HL-60/S4 (cell line): Measurements from ENCODE around the gene MAP2K7.
"Not testable (repeated sequence)": the region's sequence is repeated elsewhere in the genome, so short reads cannot be mapped to it uniquely, and the experiment has no call there.

Source experiments
- in situ Hi-C: fragments of 300-500 bp; cut with MboI; formaldehyde crosslinking; loops from 2 replicates; pipeline ENCODE4 v1.14.3; 2022; ENCODE audit warnings: low sequenced_read_pairs

The MAP2K7 gene

DNA sequence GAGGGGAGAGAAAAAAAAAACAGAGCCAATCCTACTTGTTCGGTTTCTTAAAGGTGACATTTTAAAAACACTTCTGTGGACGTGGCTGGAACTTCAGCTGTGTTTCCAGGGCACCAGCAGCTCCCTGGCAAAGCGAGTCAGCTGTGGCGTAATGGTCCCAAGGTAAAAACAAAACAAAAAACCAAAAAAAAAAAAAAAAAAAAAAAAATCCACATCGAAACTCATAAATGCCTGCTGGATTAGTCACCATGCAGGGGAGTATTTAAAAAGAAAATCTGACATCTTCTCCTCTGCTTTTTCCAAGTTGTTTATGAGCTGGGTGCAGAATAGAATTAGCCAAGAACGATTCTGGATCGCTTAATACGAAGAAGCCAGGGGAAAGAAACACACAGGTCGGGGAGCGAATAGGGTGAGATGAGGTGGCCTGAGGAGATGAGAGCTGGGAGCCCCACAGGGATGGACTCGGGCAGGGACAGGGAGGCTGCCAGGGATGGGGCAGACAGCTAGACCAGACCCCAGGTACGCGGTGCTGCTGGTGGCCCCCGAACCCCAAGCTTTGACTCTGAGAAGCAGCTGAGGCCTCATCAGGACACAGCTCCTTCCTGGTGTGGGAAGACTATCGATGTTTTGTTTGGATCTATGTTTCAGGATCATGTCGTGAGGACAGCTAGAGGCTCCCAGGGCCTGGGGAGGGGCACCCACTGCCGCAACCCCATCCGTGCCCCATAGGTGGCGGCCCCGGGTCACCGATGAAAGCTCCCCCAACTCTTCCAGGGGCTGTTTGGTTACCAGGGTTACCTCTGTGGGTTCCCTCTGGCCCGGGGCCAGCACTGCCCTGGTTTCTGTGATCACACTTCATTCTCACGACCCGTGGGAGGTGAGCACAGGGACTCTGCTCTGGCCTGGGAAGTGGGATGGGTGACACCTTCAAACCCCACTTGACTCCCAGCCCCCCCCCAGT is 25.3 kb downstream of the MAP2K7 start:
- in situ Hi-C loops, result no loop called here

DNA sequence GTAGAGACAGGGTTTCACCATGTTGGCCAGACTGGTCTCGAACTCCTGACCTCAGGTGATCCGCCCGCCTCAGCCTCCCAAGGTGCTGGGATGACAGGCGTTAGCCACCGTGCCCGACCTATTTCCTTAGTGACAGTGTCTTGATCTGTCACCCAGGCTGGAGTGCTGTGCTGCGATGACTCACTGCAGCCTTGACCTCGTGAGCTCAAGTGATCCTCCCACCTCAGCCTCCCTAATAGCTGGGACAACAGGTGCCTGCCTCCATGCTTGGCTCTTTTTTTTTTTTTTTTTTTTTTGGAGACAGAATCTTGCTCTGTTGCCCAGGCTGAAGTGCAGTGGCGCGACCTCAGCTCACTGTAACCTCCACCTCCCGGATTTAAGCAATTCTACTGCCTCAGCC is 26.4 kb downstream of the MAP2K7 start:
- in situ Hi-C loops, result not testable (repeated sequence)

DNA sequence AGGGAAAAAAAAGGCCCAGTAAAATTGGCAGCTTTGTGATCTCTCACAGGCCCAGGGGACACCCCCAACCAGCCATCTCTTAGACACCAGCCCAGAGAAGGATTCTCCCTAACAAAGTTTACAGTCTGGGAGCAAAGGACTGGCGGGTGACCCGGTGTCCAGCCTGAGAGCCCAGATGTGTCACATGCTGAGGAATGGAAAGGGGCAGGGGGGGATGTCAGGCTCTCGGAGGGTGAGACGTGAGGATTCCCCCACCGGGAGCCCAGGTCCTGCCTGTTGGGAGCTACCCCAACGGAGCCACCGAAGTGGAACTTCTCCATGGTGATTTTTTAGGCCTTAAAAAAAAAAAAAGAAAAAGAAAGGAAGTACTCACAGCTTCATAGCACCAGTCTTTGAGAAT is 27.1 kb downstream of the MAP2K7 start:
- in situ Hi-C loops, result no loop called here

DNA sequence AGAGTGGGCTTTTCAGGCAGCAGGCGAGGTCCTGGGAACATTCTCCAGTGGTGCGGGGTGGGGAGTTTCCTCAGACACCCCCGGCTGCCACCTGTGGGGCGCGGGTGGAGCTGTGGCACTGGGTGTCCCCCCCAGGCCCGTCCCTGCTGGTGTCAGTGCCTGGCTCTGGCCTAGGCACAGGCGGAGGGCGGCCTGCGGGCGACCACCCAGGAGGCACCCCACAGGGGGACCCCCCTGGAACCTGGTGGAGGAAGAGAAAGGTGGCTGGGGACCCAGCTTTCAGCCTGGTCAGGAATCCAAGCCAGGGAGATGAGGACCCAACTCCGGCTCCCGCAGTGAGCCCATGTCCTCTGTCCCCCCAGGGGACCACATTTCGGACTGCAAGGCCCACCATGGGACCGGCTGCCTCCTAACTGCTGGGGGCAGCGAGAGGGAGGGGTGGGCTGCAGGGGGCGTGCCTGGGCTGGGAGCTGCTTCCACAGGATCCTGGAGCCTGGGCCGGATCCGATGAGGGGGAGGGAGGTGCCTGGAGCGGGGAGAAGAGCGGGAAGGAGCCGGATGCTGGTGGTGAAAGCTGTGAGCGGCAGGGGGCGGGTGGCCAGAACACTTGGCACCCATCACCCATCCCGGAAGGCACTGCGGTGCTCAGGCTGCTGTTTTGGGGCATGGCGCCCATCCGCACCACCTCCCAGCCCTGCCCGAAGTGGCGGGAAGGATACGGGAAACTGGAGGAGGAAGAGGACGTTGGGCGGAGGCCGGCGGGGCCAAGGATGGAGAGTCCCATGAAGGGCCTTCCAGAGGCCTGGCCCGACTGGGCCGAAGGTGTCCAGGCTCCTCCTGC is 27.8 kb downstream of the MAP2K7 start:
- in situ Hi-C loops, result no loop called here

DNA sequence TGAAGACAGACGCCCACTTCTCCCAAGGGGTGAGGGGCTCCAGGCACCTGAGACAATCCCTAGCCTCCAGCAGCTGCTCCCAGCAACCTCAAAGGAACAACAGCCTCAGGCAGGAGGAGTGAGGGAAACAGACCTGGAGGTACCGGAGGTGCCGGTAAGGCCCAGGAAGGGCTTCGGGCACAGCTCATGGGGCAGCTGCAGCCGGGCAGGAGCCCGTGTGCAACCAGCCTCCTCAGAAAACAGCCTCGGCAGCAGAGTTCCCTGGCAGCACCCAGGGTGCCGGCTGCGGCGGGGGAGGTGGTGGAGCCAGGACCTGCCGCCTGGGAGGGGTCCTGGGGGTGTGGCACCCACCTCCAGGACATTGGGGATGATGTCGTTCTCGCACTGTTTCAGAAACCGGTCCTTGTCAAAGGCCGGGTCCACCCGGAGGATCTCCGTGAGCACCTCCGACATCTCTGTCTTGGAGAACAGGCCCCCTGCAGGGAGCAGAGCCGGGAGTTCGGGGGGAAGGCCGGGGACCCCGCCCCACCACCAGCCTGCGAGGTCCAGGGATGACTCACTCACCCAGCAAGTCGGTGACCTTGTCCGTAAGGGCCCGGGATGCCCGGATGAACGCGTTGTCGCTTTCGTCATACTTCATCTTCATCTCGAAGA is 28.7 kb downstream of the MAP2K7 start:
- in situ Hi-C loops, result no loop called here

DNA sequence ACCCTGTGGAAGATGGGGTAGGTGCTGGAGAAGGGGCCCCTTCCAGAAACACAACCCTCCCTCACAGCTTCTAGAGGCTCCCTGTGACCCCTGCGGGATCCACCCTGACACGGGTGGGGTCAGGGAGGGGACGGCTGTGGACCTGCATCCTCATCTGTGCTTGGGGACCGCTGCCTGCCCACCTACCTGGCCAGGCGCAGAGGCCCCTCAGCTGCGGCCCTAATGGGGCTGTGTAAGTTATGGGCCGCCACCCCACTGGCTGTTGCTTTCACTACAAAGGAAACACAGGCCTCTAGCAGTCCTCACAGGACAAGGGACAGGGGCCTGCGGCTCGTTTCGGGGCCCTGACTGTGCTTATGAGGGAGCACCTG is 29.2 kb downstream of the MAP2K7 start:
- in situ Hi-C loops, result no loop called here

DNA sequence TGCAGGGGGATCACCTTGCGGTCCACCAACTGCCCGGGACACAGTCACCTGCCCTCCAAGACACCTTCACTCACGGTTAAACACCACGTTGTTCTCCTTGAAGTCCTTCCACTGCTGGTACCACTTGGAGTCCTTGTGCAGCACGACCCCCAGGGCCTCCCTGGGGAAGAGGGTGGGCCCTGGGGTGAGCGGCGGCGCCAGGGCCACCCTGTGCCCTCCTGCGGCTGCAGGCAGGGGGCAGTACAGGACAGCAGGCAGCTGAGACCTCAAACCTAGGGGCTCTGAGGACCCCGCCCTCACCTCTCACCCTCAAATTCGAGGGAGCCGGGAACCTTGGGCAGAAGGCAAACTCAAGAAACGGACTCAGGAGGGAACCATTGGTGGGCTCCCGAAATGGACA is 29.7 kb downstream of the MAP2K7 start:
- in situ Hi-C loops, result no loop called here

DNA sequence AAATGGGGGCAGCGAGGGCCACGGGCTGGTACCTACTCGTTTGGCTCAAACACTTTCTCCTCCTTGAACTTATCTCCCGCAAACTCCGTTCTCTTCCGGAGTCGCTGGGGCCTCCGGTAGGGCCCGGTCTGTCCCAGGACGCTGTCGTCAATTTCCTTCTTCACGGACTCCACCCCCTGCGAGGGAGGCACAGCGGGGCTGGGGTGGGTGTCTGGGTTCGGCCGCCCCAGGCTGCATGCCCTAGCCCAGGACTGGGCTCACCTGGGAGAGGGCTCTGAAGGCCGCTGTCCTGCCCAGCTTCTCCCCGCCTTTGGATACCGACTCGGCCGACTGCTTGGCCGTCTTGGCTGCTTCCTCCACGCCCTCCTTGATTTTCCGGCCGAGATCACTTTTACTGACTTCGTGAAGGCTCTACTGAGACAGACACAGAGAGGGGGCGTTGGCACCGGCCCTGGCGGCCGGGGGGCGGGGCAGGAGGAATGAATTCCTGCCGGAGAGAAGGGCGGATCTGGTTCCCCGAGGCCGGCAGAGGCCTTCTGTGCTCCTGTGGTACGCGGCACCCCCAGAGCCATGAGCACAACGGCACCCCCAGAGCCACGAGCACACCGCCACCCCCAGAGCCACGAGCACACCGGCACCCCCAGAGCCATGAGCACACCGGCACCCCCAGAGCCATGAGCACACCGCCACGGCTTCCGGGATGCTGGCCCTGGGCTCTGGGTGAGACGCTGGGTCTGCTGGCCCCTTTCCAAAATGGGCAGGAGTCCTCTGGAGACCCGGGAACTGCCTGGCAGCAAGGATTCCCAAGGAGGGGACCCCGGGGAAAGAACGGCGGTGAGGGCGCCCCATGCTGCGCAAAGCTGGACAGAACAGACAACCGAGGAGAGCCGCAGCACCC is 30.4 kb downstream of the MAP2K7 start:
- in situ Hi-C loops, result no loop called here

DNA sequence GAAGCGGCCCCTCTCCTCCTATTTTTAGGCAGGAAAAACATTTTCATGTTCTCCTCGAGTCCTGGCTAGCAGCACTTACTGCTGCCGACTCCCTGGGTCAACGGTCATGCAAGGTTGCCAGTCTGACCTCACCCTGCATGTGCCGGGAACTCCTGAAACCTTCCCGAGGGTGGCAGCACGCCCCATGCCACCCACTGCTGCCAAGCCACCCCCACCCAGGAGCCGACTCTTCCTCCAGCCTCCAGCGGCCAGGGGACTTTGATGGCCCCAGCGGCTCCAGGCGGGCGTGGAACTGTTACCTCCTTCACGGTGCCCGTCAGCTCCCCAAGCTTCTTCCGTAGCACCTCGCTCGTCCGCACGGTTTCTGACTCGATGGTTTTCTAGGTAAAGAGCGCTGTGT is 31.1 kb downstream of the MAP2K7 start:
- in situ Hi-C loops, result no loop called here

DNA sequence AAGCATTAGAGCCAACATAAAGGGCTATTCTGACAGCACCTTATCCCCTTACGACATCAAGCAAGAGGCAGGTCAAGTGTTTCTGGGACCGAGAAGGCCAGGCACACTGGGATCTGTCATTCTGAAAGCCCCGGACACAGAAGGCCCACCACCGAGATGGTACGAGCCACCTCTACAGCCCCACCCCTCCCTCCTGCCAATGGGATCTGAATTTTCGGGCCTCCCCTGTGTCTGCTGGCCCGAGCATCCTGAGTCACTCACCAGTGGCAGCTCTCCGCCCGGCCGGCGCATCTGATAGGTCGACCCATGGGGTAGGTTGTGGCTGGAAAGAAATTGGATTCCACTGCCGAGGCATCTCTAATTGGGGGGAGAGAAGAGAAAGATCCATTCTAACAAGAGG is 37.2 kb downstream of the MAP2K7 start:
- in situ Hi-C loops, result no loop called here

DNA sequence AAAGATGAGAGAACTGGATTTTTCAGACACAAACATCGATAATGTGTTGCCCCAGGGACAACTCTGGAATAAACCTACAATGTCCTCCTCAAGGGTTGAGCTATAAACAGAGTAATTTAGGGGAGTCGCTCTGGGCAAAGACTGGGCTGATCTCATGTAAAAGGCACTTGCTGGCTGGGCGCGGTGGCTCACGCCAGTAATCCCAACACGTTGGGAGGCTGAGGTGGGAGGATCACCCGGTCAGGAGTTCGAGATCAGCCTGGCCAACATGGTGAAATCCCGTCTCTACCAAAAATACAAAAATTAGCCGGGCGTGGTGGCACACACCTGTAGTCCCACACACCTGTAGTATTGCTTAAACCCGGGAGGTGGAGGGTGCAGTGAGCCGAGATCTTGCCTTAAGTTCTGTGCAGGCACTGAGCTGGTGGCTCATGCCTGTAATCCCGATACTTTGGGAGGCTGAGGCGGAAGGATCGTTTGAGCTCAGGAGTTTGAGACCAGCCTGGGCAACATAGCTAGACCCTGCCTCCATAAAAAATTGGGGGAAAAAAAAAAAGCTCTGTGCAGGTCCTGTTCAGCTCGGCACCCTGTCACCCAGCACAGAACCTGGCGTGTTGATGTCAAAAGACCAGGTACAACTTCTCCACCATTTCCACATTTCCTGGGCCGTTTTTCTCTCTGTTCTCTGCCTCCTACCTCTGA is 38.4 kb downstream of the MAP2K7 start:
- in situ Hi-C loops, result no loop called here

DNA sequence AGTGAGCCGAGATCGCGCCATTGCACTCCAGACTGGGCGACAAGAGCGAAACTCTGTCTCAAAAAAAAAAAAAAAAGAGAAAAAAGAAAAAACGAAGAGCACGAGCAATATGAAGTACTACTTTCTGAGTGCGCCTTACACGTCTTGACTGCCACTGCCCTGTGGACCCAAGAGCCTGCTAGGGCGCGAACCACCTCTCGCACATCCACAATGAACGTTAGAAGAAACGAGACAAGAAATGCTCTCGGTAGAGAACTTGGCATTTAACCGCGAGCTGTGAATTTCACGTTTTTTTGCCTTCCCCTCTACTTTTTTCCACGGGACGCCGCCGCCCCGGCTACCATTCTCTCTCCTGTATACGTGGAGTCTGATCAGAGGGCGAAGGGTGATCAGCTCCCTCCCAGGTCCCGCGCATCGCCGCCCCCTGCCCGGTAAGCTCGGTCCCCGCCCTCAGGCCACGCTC is 39.3 kb downstream of the MAP2K7 start:
- in situ Hi-C loops, result no loop called here

DNA sequence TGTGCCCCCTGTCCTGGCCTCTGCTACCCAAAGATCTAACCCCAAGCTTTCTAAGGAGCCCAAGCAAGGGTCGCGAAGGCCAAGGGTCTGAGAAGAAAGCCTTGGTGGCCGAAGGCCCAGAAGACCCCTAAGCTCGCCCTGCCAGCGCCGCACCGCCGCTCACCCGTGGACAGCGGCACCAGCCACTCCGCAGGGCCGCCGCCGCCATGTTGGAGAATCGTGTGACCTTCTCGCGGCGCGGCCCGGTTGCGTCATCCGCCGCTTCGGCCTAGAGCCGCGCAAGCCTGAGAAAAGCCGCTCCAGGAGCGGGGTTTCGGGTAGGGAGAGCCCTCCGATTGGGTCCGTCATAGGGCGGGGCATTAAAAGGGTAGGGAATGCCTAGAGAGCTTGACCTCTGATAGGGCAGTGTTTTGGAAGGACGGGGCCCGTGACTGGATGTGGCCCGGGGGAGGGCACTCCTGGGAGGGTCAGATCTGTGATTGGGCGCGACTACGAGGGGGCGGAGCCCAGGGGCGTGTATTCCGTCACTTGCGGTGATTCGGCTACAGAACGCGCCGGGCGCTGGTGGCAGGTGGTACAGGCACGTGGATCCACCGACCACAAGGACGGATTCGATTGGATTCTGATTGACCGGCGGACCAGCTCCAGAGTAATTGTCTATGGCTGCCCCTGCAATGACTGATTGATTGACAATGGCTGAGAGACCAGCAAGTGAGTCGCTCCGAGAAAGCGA is 39.9 kb downstream of the MAP2K7 start, which contains the start of gene TIMM44:
Gene TIMM44 (minus strand): TSS at position 223 of the 733 bp plus-strand sequence. CDS start 15 bp downstream, at position 208.
- in situ Hi-C loops, result no loop called here

DNA sequence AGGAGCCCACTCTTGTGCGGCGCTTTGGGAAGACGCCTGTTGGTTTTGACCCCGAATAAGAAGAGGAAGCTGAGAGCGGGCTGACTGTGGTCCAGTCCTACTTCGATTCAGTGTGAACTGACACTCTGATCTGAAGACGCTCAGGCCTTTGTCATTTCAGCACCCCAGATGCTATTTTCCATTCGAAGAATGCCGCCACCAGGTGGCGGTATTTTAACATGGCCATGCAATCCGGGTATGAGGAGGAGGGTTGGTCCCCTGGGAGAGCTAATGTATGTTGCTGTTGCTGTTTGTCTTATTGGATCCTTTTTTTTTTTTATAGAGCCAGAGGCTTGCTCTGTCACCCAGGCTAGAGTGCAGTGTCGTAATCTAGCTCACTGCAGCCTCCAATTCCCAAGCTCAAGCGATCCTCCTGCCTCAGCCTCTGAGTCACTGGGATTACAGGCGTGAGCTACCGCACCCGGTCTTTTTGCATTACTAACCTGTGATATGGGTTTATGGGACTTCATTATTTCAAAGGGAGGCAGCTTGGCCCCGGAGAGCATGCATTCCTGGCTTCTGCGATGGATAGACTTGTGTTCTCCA is 40.6 kb downstream of the MAP2K7 start:
- in situ Hi-C loops, result no loop called here

DNA sequence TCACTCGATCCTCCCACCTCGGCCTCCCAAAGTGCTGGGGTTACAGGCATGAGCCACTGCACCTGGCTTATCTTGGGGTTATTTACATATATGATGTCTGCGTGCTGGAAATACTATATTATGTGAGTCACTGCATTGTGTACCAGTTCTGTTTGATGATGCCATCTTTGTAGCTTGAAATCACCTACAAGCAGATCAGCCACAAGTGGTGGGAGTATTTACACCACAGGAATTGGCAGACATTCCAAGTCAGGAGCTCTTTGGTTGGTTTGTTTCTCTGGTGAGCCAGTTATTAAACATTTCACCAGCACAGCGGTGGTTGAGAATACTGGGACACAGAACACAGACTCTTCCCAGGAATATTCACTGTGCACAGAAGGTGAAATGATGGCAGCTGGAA is 44.3 kb downstream of the MAP2K7 start:
- in situ Hi-C loops, result no loop called here

DNA sequence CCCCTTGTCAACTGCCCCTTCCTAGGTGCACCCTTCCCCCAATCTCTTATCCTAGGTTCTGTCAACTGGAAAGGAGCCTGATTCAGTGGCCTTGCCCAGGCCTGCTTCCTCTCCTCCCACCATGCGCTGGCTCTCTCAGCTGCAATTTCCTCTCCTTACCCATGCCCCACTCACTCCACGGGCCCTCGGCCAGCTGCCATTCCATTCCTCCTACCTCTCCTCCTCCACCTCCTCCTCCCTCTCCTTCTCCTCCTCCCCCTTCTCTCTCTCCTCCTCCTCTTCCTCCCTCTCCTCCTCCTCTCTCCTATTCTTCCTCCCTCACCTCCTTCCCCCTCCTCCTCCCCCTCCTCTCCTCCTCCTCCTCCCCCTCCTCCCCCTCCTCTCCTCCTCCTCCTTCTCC is 49.4 kb downstream of the MAP2K7 start:
- in situ Hi-C loops, result no loop called here

DNA sequence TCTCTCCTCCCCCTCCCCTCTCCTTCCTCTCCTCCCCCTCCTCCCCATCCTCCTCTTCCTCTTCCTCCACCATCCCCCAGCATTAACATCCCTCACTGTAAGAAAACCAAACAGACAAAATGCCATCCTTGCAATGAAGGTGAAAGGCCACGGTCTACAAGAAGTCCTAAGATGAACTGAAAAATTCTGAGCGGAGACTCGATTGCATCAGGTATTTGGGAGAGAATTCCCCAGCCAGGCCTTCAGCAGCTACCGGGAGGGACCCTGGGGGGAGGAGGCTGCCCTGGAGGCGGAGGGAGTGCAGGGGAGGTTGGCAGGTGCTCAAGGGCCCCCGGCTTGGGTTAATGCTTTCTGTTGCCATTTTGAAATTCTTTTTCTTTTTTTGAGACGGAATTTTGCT is 49.9 kb downstream of the MAP2K7 start:
- in situ Hi-C loops, result no loop called here

DNA sequence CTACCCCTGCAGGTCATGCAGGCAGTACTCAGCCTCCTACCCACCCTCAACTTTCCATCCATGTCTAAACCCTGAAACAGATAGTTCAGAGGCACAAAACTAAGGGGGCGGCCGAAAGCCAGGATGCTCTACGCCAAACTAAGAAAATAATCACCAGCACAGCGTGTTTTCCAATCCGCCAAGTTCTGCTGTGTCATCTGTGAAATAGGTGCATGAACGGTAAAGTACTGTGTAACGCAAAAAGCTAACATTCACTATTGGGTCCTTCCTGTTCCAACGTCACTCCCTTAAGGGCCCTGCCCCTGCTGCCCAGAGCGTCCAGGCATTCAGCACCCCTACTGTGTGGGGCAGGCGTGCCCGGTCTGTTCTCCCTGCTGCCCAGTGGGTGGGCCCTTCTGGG is 52.0 kb downstream of the MAP2K7 start:
- in situ Hi-C loops, result no loop called here

DNA sequence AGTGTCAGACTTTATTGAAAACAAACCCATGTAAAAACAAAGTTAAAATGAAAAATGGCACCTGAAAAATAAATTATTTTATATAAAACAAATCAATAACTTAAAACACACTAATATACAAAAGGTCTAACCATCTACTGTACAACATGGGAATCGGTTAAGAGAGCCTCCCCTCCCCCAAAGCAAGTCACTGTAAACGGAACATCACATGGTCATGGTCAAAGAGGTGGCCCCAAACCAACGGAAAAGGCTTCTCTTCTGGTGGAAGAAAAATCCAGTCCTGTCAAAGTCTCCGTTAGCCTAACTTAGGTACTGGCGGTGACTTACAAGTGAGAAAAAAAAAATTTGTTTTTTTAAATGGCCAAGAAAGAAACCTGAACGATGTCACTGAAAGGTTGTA is 55.5 kb downstream of the MAP2K7 start:
- in situ Hi-C loops, result no loop called here
